ENCODE data around the gene TTBK2.

DNA sequence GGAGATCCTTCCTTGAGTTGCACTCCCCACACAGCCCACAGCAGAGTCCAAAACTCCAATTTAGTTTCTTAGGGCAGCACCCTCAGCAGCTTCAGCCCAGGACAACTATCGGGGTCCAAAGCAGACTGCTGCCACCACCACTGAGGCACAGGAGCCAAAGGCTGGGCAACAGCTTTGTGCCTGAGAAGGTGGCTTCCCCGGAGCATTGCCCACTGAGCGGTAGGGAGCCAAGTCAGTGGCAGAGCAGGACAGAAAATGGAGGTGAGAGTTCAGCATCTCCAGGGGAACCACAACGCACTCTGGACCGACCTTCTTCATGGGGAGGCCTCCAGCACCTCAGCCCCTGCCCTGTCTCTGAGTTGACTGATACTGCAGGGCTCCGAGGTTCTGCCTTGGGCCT is 227.1 kb downstream of the TTBK2 start:
- TF ChIP-seq POLR2AphosphoS5 (IDR thresholded peaks at IDR 0.05; ENCODE audit: insufficient read depth in 1 of 2, low read depth in 1 of 2) (no peak), CTCF (IDR thresholded peaks at IDR 0.05) (no peak), POLR2A (IDR thresholded peaks at IDR 0.05) (no peak)
